NCI-H2171 treated with DMSO at 0.1 percent for 48 hours (cell line): ENCODE measurements around the gene FAM237B.
A peak's percentile ranks its signal among the peaks of the same experiment; 100 is the strongest.
"Not testable (repeated sequence)": the region's sequence is repeated elsewhere in the genome, so short reads cannot be mapped to it uniquely, and the experiment has no call there.

Experiments used
- DNase-seq: peaks from one replicate; lab custom pipeline; 2025; lab: John Stamatoyannopoulos, UW

The FAM237B gene

DNA sequence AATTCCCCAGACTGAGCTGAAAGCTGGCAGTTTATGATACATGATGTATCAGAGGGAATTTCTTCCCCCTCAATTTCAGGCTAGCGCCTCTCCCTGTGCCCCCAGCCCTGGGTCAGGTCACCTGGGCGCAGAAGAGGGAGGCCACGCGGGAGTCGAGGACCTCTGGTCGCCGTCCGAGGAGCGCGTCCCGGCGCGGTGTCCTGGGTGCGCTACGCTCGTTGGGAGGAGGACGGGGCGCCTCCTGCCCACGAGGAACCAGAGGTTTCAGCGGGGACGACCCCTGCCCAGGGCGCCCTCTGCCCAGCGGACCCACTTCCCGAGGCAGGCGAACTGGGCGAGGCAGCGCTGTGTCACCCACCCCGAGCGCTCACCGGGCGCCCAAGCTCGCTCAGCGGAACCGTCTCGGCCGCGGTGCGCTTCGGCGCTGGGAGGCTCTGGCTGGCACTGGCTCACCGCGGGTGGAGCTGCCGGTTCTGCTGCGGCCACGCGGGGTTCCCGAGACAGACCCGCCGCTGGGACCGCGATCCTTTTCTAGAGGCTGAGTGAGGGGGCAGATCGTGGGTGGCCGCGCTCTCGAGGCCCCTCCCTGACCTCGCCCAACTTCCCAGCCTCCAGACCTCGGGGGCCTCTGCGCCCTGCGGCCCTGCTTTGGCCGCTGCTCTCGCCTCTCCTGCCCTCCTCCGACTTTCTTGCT lies at the start of gene FAM237B:
TSS of gene FAM237B (minus strand) at position 504 of the 694 bp plus-strand sequence. CDS start 1,556 bp downstream, outside the sequence.
- DNase-seq = no peak

DNA sequence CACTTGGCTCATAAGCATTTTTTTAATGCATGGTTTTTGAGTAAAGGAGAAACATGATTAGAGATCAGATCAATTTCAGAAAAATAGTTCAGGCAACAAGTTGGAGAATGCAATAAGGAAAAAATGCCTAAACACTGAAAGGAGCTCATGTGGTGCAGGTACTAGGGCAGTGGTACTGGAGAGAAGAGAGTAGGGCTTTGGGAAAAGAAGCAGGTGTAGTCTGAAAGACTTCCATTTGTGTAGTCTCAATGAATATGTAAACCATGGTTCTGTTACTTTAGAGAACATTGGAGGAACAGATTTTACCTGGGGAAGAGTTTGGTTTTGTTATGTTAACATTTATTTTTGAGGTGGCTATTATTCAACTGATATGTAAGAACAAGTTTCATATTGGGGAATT lies 30.9 kb upstream of the FAM237B start:
- no peak for DNase-seq

DNA sequence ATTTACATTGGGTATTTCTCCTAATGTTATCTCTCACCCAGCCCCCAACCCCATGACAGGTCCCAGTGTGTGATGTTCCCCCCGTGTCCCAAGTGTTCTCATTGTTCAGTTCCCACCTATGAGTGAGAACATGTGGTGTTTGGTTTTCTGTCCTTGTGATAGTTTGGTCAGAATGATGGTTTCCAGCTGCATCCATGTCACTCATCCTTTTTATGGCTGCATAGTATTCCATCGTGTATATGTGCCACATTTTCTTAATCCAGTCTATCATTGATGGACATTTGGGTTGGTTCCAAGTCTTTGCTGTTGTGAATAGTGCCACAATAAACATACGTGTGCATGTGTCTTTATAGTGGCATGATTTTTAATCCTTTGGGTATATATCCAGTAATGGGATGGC lies 28.9 kb upstream of the FAM237B start:
- DNase-seq = not testable (repeated sequence)

DNA sequence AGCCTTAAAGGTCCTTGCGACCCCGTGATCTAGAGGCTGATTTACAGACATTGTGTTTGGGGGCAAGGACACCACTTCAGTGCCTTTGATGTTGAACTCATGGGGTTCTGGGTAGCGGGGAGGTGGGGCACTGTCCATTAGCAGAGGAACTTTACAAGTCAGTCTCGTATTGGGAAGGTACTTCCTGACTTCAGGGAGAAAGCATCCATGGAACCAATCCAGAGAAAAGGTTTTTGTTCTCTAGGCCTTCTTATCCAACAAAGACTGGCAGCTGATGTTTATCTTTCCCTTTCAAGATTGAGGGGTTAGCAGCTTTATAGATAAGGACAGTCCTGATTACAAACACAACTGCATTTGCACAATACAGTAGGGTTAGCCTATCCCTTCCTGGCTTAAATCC lies 28.2 kb upstream of the FAM237B start:
- no peak for DNase-seq

DNA sequence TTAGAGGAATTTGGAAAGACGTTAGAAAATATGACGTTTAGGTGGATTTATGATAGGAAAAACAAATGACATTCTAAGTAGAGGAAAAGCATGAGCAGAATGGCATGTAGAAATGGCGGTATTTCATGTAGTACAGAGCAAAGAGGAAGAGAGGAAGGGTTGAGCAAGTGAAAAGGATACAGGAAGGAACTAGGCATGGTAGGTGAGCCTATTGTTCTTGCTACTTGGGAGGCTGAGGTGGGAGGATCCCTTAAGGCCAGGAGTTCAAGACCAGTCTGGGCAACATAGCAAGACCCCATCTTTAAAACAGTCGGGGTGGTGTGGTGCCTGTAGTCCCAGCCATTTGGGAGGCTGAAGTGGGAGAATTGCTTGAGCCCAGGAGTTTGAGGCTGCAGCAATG lies 26.7 kb upstream of the FAM237B start:
- no peak for DNase-seq

DNA sequence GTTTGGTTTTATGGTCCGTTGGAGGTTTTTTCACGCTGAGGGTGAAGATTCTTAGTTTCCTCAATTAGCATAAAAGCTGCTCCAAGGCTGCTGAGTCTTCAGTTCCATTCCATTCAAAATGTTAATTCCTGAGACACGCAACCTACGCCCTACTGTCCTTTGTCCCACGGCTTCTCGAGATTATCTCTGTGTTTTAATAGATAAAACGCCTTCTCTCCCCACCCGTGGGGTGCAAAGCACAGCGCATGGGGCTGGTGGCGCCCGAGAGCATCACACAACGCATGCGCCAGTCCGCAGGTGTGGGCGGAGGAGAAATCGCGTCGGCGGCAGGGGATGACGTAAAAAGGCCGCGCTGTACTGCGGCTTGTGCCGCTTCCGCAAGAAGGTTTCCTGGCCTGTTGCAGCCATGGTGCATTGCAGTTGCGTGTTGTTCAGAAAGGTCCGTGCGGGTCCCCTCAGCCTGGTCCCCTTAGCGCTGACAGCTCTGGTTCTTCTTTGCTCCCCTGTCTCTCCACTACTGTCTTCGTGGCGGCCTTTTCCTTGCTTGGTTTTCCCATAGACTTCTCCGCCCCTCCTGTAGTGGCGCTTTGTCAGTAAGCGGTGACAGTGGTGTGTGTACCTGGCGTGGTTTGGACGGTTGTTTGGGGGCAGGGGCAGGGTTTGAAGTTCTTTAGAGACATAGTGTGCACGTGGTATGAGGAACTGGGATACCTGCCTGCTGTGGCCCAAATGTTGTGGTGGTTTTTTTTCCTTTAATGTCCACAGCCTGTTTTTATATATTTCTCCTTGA lies 25.4 kb upstream of the FAM237B start, which contains the start of gene GTPBP10:
TSS of gene GTPBP10 (plus strand) at position 381 of the 790 bp plus-strand sequence. CDS start at position 407, 26 bp downstream.
- peak; percentile 95 for DNase-seq

DNA sequence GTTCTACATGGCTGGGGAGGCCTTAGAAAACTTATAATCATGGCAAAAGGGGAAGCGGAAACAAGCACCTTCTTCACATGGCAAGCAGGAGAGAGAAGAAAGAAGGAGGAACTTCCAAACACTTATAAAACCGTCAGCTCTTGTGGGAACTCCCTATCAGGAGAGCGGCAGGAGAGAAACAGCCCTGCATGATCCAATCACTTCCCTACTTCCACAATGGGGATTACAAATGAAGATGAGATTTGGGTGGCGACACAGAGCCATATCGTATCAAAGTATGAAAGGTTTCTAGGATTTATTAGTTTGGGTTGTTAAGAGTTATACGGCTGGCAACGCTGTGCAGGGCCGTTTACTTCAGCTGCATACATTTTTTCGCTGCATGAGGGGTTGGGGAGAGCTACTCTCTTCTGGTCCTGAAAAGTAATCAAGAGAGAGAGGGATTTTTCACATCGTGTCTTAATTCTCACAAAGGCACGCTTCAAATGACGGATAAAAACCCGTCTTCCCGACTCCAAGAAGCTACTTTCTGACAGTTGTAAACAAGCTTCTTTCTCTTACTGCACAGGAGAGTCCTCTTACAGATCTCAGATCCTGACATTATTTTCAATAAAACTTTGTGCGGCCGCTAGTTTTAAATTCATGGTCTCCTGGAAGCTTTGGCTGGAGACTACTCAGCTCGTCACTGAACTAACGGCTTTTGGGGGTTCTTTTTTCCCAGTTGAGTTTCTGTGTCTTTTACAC lies 24.7 kb upstream of the FAM237B start:
- DNase-seq = no peak

DNA sequence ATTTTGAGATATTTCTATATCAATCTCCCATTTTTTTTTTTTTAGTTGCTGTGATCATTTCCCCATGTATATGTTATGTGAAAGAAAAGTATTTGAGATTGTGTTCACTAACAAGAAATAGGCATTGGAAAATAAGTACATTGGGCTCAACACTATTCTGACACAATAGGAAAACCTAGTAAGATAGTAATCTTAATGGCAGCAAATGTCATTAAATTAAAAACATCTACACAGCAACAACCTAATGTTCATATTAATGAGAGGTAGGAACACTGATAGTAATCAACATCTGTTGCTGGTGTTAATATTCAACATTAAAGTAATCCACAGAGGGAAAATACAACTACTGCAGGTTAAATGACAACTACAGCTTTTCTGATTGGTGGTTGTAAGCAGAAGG lies 23.9 kb upstream of the FAM237B start:
- no peak for DNase-seq

DNA sequence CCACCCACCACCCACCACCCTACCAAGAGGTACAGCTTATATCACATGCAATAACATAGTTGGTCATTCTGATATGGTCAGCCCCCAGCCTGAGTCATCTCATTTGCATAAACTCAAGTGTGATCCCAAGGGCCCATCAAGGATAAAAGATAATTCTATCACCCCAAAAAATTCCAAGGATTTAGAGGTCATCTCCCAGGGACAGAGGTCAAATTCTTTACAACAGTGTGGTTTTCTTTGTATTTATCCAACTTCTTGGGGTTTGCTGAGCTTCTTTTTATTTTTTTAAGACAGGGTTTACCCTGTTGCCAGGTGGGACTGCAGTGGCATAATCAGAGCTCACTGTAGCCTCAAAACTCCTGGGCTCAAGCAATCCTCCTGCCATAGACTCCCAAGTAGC lies 16.0 kb upstream of the FAM237B start:
- no peak for DNase-seq

DNA sequence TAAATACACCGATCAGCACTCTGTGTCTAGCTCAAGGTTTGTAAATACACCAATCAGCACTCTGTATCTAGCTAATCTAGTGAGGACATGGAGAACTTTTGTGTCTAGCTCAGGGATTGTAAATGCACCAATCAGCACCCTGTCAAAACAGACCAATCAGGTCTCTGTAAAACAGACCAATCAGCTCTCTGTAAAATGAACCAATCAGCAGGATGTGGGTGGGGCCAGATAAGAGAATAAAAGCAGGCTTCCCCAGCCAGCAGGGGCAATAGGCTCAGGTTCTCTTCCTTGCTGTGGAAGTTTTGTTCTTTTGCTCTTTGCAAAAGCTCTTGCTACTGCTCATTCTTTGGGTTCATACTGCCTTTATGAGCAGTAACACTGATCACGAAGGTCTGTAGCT lies 13.8 kb upstream of the FAM237B start:
- DNase-seq = not testable (repeated sequence)

DNA sequence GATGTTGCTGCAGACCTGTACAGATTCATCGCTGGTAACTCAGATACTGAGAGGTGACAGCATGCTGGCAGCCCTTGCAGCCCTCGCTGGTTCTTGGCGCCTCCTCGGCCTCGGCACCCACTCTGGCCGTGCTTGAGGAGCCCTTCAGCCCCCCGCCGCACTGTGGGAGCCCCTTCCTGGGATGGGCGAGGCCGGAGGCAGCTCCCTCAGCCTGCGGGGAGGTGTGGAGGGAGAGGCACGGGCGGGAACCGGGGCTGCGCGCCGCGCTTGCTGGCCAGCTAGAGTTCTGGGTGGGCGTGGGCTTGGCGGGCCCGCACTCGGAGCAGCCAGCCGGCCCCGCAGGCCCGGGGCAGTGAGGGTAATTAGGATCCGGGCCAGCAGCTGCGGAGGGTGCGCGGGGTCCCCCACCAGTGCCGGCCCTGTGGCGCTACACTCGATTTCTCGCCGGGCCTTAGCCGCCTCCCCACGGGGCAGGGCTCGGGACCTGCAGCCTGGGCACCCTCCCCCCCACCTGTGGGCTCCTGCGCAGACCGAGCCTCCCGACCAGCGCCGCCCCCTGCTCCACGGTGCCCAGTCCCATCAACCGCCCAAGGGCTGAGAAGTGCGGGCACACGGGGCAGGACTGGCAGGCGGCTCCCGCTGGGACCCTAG lies 13.2 kb upstream of the FAM237B start:
- no peak for DNase-seq

DNA sequence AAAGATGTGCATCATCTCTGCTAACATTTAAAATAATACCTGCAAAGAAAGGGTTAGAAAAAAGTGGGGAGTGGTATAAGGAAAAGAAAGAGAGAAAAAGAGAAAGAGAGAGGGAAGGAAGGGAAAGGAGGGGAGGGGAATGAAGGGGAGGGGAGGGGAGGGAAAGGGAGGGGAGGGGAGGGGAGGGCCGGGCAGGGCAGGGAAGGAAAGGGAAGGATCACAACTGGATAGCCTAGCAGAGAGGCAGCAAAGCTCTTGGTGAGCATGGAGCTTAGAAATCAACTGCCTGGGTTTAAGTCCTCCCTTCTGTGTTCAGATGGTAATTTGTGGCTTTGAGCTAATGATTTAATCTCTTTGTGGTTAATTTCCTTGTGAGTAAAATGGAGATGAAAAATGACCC lies 5.4 kb upstream of the FAM237B start:
- no peak for DNase-seq

DNA sequence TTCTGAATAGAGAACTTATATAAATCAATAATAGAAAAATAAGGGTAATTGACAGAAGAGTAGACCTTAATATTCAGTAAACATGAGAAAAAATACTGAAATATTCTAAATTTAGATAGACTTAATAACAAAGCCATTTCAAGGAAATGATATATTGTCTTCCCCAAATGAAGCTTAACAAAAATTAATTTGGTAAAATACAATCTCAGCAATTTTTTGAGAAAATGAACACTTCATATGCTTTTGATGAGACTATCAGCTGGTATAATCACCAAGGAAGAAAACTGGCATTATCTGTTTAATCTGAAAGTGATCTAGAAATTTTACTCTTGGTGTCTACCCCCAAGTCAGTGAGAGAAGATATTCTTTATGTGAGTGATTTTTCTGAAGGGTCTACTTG lies 1.7 kb upstream of the FAM237B start:
- DNase-seq = no peak

DNA sequence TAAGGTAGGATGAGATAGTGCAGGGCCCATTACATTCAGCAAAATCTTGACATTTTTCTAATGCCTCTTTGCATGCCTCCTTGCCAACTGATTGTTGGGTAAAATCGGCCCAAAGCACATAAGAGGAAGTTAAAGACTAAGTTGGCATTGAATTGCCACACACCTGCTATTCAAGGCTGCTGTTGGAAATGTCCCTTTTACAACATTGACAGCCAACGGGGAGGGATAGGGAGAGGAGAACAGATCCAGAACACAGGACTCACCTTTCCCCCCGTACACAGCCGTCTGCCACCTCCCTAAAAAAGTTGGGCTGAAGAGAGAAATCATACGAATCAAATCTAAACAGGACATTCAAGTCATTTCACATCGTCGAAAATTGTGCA lies 695 bp downstream of the FAM237B start:
- no peak for DNase-seq

DNA sequence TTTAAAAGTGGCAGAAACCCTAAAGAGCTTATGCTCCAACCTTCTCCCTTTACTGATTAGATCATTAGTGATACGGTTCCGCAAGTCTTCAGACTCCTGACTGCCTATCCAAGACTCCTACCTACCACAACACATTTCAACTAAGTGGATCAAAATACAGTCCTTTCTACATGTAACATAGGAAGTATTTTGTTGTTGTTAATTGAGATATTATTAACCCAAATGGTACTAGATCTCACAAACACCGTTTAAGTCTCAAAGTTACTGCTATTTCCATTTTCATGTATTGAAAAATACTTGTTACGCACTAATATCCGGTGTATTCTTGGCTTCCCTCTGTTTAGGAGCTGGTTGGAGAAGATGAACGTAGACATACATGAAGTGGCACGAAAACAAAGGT lies 1.1 kb downstream of the FAM237B start:
- no peak for DNase-seq

DNA sequence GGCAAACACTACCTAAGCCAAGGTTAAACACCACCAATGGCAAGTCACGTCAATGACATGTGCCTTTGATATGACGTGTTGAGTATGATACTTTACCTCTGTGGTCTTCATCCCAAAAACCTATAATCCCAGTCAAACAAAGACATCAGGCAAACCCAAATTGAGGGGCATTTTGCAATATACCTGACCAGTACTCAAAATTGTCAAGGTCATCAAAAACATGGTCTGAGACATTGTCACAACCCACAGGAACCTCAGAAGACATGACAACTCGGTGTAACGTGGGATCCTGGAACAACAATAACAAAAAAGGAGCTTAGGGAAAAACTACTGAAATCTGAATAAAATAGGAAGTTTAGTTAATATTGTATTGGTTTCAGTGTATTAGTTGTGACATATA lies 7.2 kb downstream of the FAM237B start:
- DNase-seq = no peak

DNA sequence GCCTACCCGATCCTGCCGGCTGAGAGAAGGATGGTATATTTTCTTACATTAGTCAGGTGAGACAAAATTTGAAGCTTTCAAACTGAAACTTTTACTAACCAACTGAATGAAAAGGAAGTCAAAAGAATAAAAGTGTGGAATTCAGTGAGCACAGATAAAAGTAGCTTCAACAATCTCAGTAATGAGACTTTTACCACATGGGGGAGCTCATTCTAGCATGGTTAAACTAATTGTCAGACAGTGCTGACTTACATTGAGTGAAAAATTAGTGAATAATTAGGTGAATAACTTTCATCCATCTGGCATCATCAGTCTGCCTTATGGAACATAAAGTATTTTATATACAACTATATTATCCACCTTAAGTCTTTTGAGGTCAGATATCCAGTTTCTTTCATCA lies 8.4 kb downstream of the FAM237B start:
- no peak for DNase-seq

DNA sequence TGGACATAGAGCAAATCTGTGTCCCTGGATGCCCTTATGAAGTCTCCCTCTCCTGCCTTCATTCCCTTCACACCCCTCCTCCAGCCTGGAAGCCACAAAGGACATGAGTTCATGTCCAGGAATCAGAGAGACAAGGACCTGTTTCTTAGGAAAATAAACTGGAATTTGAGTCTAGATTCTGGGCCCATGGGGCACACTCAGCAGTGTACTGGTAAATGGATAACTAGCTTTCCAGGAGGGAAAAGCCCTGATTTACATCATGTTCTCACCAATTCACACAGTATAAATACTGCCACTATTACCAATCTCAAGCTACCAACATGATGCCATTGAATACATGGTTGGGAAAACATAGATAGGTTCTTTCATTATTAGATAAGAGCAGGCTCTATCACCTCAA lies 9.9 kb downstream of the FAM237B start:
- DNase-seq = no peak

DNA sequence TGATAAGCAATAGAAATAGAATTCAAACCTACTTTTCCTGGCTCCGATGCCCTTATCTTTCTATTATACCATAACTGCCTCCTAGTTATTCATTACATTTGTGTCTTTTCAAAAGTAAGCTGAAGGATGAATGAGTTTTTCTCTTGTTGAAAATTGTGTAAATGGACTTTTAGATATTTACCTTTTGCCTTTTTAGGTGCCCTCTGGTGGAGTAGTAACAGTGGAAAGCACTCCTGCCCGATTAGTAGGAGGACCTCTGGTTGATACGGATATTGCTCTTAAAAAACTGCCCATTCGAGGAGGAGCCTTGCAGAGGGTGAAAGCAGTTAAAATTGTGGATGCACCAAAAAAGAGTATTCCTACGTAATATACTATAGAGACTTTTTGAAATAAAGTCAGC lies 11.2 kb downstream of the FAM237B start:
- DNase-seq = no peak

DNA sequence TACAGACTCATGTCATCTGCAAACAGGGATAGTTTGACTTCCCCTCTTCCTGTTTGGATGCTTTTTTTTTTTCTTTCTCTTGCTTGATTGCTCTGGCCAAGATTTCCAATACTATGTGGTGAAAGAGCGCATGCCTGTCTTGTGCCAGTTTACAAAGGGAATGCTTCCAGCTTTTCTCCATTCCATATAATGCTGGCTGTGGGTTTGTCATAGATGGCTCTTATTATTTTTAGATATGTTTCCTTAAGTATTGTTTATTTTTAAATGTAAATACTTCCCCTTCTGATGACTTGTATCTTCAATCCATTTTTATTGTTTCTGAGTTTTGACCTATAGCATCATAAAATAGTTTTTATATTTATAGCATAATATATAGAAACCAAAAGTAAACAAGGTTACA lies 17.9 kb downstream of the FAM237B start:
- no peak for DNase-seq

DNA sequence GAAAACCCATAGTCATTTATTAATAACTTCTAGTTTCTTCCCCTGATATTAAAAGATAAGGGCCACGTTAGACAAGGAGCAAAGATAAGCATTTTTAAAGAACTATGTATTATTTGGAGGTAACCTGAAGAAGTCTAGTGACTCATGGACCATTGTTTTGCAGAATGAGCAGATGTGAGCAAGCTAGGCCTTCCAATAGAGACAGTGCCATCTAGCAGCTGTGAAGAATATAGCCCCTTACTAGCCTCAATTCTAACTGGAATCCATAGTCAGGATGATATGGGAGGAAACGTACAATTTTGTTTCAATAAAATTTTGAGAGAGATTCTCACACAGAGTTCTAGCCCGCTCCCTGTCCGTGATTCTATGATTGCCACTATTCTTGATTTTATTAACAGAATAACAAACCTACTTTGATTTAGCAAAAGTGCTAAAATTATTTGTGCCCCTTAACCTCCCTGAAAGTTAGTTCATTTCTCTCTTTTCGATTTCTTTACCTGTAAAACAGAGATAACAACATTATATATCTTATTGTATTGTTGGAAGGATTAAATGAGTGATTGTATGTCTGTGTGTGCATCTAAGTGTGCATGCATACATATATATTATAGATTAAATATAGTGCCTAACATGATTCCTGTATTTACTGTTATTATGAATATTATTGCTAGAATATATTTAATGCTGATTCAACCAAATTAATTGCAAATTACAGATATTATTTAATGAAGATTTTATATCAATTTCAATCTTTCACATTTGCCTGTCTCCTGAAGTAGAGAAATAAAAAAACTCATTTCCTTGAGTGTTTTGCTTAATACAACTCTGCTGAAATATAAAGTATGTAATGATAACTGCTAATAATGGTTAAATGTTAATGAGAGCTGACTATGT lies 22.7 kb downstream of the FAM237B start:
- DNase-seq = peak; percentile 61
